Lower leg skin (tissue), 4 donors: Measurements from ENCODE around the gene CHPF2. TPM values are rescaled to one million over a fixed set of nuclear protein-coding genes. Genes with fewer than 3 reads are reported as not detected.
A peak's percentile ranks its signal among the peaks of the same experiment; 100 is the strongest.

Experiments used
- DNase-seq, 2 donors: peaks; one replicate each; pipeline ENCODE4 v3.0.0-alpha.2; 2019; ENCODE audit warnings: low spot score in 2 of 2
- H3K4me3 ChIP-seq: fragments of 200-600 bp; sonication (generic); 2 replicates; pipeline ENCODE4 v1.5.1; 2017; ENCODE audit warnings: mild to moderate bottlenecking, low read depth; ENCODE audit not compliant: poor library complexity, severe bottlenecking
- CTCF ChIP-seq, 3 donors: fragments of 450-650 bp; IDR thresholded peaks; one replicate each; pipeline ENCODE4 v1.5.1; 2016; ENCODE audit warnings: antibody characterized with exemption in 3 of 3, mild to moderate bottlenecking in 3 of 3, moderate library complexity in 2 of 3
- POLR2A ChIP-seq, 2 donors: fragments of 450-650 bp; IDR thresholded peaks; one replicate each; pipeline ENCODE4 v1.6.1; 2016 to 2017; ENCODE audit warnings: antibody characterized with exemption in 2 of 2, mild to moderate bottlenecking in 1 of 2, moderate library complexity in 1 of 2
- WGBS, 2 donors: methylation state at CpG; one replicate each; pipeline ENCODE4 v1.1.5; 2018; 5-methylcytosine and 5-hydroxymethylcytosine counted together
- intact Hi-C: fragments of 100-400 bp; cut with DNase I; formaldehyde crosslinking; loops from one replicate; pipeline ENCODE4 v1.15.0; 2023; ENCODE audit warnings: low total_unique reads
- total RNA-seq, 4 donors: library from RNA; depleted of rRNA; stranded (reverse); fragments of >200 nt; gene quantifications; one replicate each; pipeline ENCODE4 v1.1.0, GENCODE V29; 2016

Gene CHPF2
- total RNA-seq, 4 donors from 2014 or later = 15.4 to 32.2 (median 26.7) TPM

- DNase-seq = peak in 1 of 2 donors; percentile 93
- 4 to 5% methylated on average over 17 to 27 of the region's 45 CpGs for WGBS, 2 donors
- intact Hi-C loops = no loop called here
Measured at GRCh38 chr7:151249034-151249731, 16.9 kb downstream of the CHPF2 start.

GRCh38 chr7:151249732-151250072, 17.4 kb downstream of the CHPF2 start:
- no peak for TF ChIP-seq CTCF (IDR thresholded peaks at IDR 0.05)
- no peak for TF ChIP-seq POLR2A (IDR thresholded peaks at IDR 0.05)
- intact Hi-C loops = no loop called here
- no peak overlapping the region for H3K4me3 ChIP-seq
- peak in 1 of 2 donors; percentile 51 for DNase-seq
- 9 to 19% methylated on average over 5 of the region's 5 CpGs for WGBS, 2 donors

More at GRCh38 chr7:151249034-151249731, 16.9 kb downstream of the CHPF2 start:
- H3K4me3 ChIP-seq = peak overlapping the region; percentile 29
- TF ChIP-seq POLR2A (IDR thresholded peaks at IDR 0.05) (no peak), CTCF (IDR thresholded peaks at IDR 0.05) (no peak)

- no peak for DNase-seq
- WGBS, 2 donors = 61 to 64% methylated on average over 7 of the region's 7 CpGs
- TF ChIP-seq CTCF (IDR thresholded peaks at IDR 0.05) (no peak), POLR2A (IDR thresholded peaks at IDR 0.05) (no peak)
- intact Hi-C loops = no loop called here
- H3K4me3 ChIP-seq = no peak overlapping the region
Measured at GRCh38 chr7:151250181-151251132, 18.2 kb downstream of the CHPF2 start.

- intact Hi-C loops = no loop called here
- WGBS, 2 donors = 5 to 8% methylated on average over 13 to 14 of the region's 19 CpGs
- DNase-seq = no peak
- TF ChIP-seq POLR2A (IDR thresholded peaks at IDR 0.05) = no peak
- no peak for TF ChIP-seq CTCF (IDR thresholded peaks at IDR 0.05)
- peak overlapping the region; percentile 14 for H3K4me3 ChIP-seq
Measured at GRCh38 chr7:151251328-151251688, 19.0 kb downstream of the CHPF2 start.

- peak overlapping the region; percentile 35 for H3K4me3 ChIP-seq
- intact Hi-C loops = no loop called here
- TF ChIP-seq POLR2A (IDR thresholded peaks at IDR 0.05) = no peak
- 3 to 5% methylated on average over 36 to 37 of the region's 79 CpGs for WGBS, 2 donors
- no peak for DNase-seq
Measured at GRCh38 chr7:151251689-151252560, 19.6 kb downstream of the CHPF2 start.

- TF ChIP-seq POLR2A (IDR thresholded peaks at IDR 0.05) (no peak), CTCF (IDR thresholded peaks at IDR 0.05) (no peak)
- WGBS, 2 donors = 38 to 48% methylated on average over 9 of the region's 9 CpGs
- intact Hi-C loops = no loop called here
- H3K4me3 ChIP-seq = no peak overlapping the region
- DNase-seq = no peak
Measured at GRCh38 chr7:151252561-151252835, 20.2 kb downstream of the CHPF2 start.
